A549 (cell line): ENCODE data around the gene MYO7A. TPM values are rescaled to one million over a fixed set of nuclear protein-coding genes. Genes with fewer than 3 reads are reported as not detected.
A peak's percentile ranks its signal among the peaks of the same experiment; 100 is the strongest.

Source experiments
- ATAC-seq, 2 experiments: fragments of 200-7000 bp in 1 of 2; fragments of >200 bp in 1 of 2; cut with Nextera tagmentation in 1 of 2; cut with Tn5 transposase in 1 of 2; 3 replicates each; pipeline versions ENCODE4 v1.8.0 to v1.9.1; 2018 to 2020; ENCODE audit warnings: mild to moderate bottlenecking in 1 of 2, moderate library complexity in 1 of 2
- CTCF ChIA-PET: fragments of 300-600 bp; sonication (Branson Sonifier 250); formaldehyde crosslinking; extraction: SDS; loops from one replicate; lab custom pipeline; 2021; ENCODE audit warnings: antibody characterized with exemption, inconsistent platforms; lab: Yijun Ruan, JAX
- POLR2A ChIA-PET: fragments of 350-600 bp; formaldehyde crosslinking; extraction: SDS; loops from one replicate; lab custom pipeline; 2021; ENCODE audit warnings: antibody characterized with exemption, inconsistent platforms; lab: Yijun Ruan, JAX
- DNase-seq, 2 experiments: peaks; one replicate each; pipeline versions ENCODE4 v3.0.0 to v3.0.0-alpha.2; 2011 to 2016; ENCODE audit warnings: low read depth in 1 of 2, low spot score in 1 of 2
- FAIRE-seq: peaks from 2 replicates; lab custom pipeline; 2011; peaks lifted over from hg19 to GRCh38; lab: Jason Lieb, UNC
- H3K27ac ChIP-seq, 2 experiments: fragments of >200 bp; sonication (Bioruptor Twin); formaldehyde crosslinking; 3 replicates each; pipeline ENCODE4 v1.5.1; 2016 to 2017
- H3K4me1 ChIP-seq: fragments of >200 bp; sonication (Bioruptor Twin); formaldehyde crosslinking; 3 replicates; pipeline ENCODE4 v1.6.1; 2016
- H3K4me2 ChIP-seq: fragments of >200 bp; sonication (Bioruptor Twin); formaldehyde crosslinking; 3 replicates; pipeline ENCODE4 v1.6.1; 2016
- H3K4me3 ChIP-seq: fragments of >200 bp; sonication (Bioruptor Twin); formaldehyde crosslinking; 3 replicates; pipeline ENCODE4 v1.5.1; 2016
- H3K9me3 ChIP-seq: fragments of >200 bp; sonication (Bioruptor Twin); formaldehyde crosslinking; 3 replicates; pipeline ENCODE4 v1.6.1; 2016
- BCL3 ChIP-seq: fragments of >200 bp; sonication (Bioruptor Twin); formaldehyde crosslinking; IDR thresholded peaks from 3 replicates; pipeline ENCODE4 v1.6.1; 2016
- CEBPB ChIP-seq, 2 experiments: fragments of >200 bp in 1 of 2; sonication (Bioruptor Twin) in 1 of 2; formaldehyde crosslinking in 1 of 2; IDR thresholded peaks; 2 replicates each; pipeline ENCODE4 v1.6.1; 2012 to 2016
- CHD4 ChIP-seq: fragments of 200-600 bp; sonication (generic); IDR thresholded peaks from 2 replicates; pipeline ENCODE4 v1.6.1; 2016; ENCODE audit warnings: antibody characterized with exemption, mild to moderate bottlenecking, borderline replicate concordance
- EHF ChIP-seq: fragments of 250-450 bp; sonication (Bioruptor Pico); IDR thresholded peaks from 2 replicates; pipeline ENCODE4 v1.5.0; 2020; ENCODE audit warnings: mild to moderate bottlenecking
- EHMT2 ChIP-seq: fragments of 200-600 bp; sonication (generic); IDR thresholded peaks from 2 replicates; pipeline ENCODE4 v1.6.1; 2016; ENCODE audit warnings: antibody characterized with exemption, low read depth, mild to moderate bottlenecking, moderate library complexity
- EP300 ChIP-seq, 2 experiments: fragments of >200 bp; sonication (Bioruptor Twin); formaldehyde crosslinking; IDR thresholded peaks; 2 replicates in 1 of 2; 3 replicates in 1 of 2; pipeline ENCODE4 v1.6.1; 2016 to 2017
- FOSL2 ChIP-seq, 2 experiments: fragments of 450-650 bp in 1 of 2; fragments of >200 bp in 1 of 2; sonication (Bioruptor Twin) in 1 of 2; formaldehyde crosslinking; IDR thresholded peaks; 2 replicates each; pipeline versions ENCODE4 v1.5.0 to v1.6.1; 2016 to 2020; ENCODE audit warnings: mild to moderate bottlenecking in 1 of 2, moderate library complexity in 1 of 2
- FOXS1 ChIP-seq: fragments of 250-450 bp; sonication (Bioruptor Pico); IDR thresholded peaks from 2 replicates; pipeline ENCODE4 v1.5.0; 2020; ENCODE audit warnings: mild to moderate bottlenecking, moderate library complexity
- HEYL ChIP-seq: fragments of 250-450 bp; sonication (Bioruptor Pico); IDR thresholded peaks from 2 replicates; pipeline ENCODE4 v1.8.0; 2021; ENCODE audit warnings: mild to moderate bottlenecking, moderate library complexity
- HOXA7 ChIP-seq: fragments of 250-450 bp; sonication (Bioruptor Pico); IDR thresholded peaks from 2 replicates; pipeline ENCODE4 v1.5.0; 2020; ENCODE audit warnings: mild to moderate bottlenecking, moderate library complexity
- JUNB ChIP-seq: fragments of >200 bp; sonication (Bioruptor Twin); formaldehyde crosslinking; IDR thresholded peaks from 2 replicates; pipeline ENCODE4 v1.6.1; 2016
- MAZ ChIP-seq: fragments of 150-350 bp; IDR thresholded peaks from 2 replicates; pipeline ENCODE4 v1.6.1; 2014; ENCODE audit warnings: antibody characterized with exemption, low read depth, low read length, borderline replicate concordance
- RAD21 ChIP-seq, 2 experiments: fragments of >200 bp in 1 of 2; sonication (Bioruptor Twin) in 1 of 2; formaldehyde crosslinking in 1 of 2; IDR thresholded peaks in 1 of 2; conservative IDR thresholded peaks in 1 of 2; 2 replicates in 1 of 2; 3 replicates in 1 of 2; pipeline ENCODE4 v1.6.1; 2012 to 2018; ENCODE audit warnings: inconsistent platforms in 1 of 2
- RCOR1 ChIP-seq: fragments of 150-350 bp; IDR thresholded peaks from 2 replicates; pipeline ENCODE4 v1.6.1; 2014; ENCODE audit warnings: antibody characterized with exemption, low read length, low read depth
- REST ChIP-seq: fragments of 200-600 bp; sonication (generic); IDR thresholded peaks from 2 replicates; pipeline ENCODE4 v1.6.1; 2016; ENCODE audit warnings: antibody characterized with exemption, mild to moderate bottlenecking, moderate library complexity
- RFX5 ChIP-seq: fragments of 450-650 bp; IDR thresholded peaks from 2 replicates; pipeline ENCODE4 v1.7.1; 2014; ENCODE audit warnings: antibody characterized with exemption, mild to moderate bottlenecking, moderate library complexity
- RNF2 ChIP-seq: fragments of 200-600 bp; sonication (generic); IDR thresholded peaks from 2 replicates; pipeline ENCODE4 v1.6.1; 2016; ENCODE audit warnings: low read depth, mild to moderate bottlenecking, antibody characterized with exemption, moderate library complexity, borderline replicate concordance
- ZFP36 ChIP-seq: fragments of 450-650 bp; IDR thresholded peaks from 2 replicates; pipeline ENCODE4 v1.6.1; 2014; ENCODE audit warnings: borderline replicate concordance; ENCODE audit not compliant: partially characterized antibody
- WGBS: methylation state at CpG from one replicate; pipeline ENCODE4 v1.1.6; 2017; ENCODE audit errors: missing lambda C conversion rate; 5-methylcytosine and 5-hydroxymethylcytosine counted together
- polyA plus RNA-seq, 4 experiments: library from polyadenylated mRNA; depleted of rRNA in 3 of 4; stranded (reverse); fragments of >200 nt; fragmentation: RNase III in 1 of 4; extraction: RNeasy Plus Mini Kit Qiagen cat#74134 plus additional on column Dnase treatment in 1 of 4; gene quantifications; 2 replicates in 3 of 4; 3 replicates in 1 of 4; pipeline ENCODE4 v1.2.3, GENCODE V29; 2011 to 2017
- TF ChIP-seq, protein P1 (sequence below): fragments of >200 bp; sonication (Bioruptor Twin); formaldehyde crosslinking; IDR thresholded peaks from 2 replicates; pipeline ENCODE4 v1.6.1; 2016
- TF ChIP-seq, protein P2 (sequence below): fragments of >200 bp; sonication (Bioruptor Twin); formaldehyde crosslinking; IDR thresholded peaks from 3 replicates; pipeline ENCODE4 v1.5.1; 2016

The MYO7A gene
- polyA plus RNA-seq, 2 of the 4 experiments (the other 2 are of a cell fraction), result 1.7 to 2.1 TPM

GRCh38 chr11:77244277-77245027, 116.4 kb downstream of the MYO7A start:
- WGBS, result 79% methylated on average over 7 of the region's 7 CpGs
- Histone ChIP-seq H3K4me3 (no peak overlapping the region), H3K4me1 (peaks cover 9% of the 10 kb centered on the region)
- TF ChIP-seq EHMT2, result no peak
- TF ChIP-seq, protein P1, sequence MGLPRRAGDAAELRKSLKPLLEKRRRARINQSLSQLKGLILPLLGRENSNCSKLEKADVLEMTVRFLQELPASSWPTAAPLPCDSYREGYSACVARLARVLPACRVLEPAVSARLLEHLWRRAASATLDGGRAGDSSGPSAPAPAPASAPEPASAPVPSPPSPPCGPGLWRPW, result no peak
- no peak for TF ChIP-seq RNF2
- TF ChIP-seq BCL3, result no peak
- TF ChIP-seq FOSL2 (IDR thresholded peaks at IDR 0.05), result no peak
- peak; percentile 78 for TF ChIP-seq FOSL2 (CRISPR knock-in tag; IDR thresholded peaks at IDR 0.05)
- TF ChIP-seq FOXS1 (CRISPR knock-in tag), result no peak
- peak; percentile 27; the same call in 1 of the 2 replicates for TF ChIP-seq JUNB
- TF ChIP-seq, protein P2, sequence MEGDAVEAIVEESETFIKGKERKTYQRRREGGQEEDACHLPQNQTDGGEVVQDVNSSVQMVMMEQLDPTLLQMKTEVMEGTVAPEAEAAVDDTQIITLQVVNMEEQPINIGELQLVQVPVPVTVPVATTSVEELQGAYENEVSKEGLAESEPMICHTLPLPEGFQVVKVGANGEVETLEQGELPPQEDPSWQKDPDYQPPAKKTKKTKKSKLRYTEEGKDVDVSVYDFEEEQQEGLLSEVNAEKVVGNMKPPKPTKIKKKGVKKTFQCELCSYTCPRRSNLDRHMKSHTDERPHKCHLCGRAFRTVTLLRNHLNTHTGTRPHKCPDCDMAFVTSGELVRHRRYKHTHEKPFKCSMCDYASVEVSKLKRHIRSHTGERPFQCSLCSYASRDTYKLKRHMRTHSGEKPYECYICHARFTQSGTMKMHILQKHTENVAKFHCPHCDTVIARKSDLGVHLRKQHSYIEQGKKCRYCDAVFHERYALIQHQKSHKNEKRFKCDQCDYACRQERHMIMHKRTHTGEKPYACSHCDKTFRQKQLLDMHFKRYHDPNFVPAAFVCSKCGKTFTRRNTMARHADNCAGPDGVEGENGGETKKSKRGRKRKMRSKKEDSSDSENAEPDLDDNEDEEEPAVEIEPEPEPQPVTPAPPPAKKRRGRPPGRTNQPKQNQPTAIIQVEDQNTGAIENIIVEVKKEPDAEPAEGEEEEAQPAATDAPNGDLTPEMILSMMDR, result no peak
- TF ChIP-seq, all 56 proteins: peak for 2
- peak in 1 of 2 experiments; percentile 24 for DNase-seq
- peak in 1 of 2 experiments; percentile 44; a peak in 2 of 6 replicates for ATAC-seq
- peaks cover 5% of the 10 kb centered on the region; the same call in 2 of the 3 replicates for H3K9me3 ChIP-seq
- no peak for FAIRE-seq
- peak overlapping the region; percentile 22; the same call in 1 of the 3 replicates for H3K4me2 ChIP-seq
- CTCF ChIA-PET, result interaction anchor here (1.1 kb wide), 1 partner anchor 55 kb away, joined by 3 read pairs; no protein-coding TSS in a partner anchor
- H3K27ac ChIP-seq, result no peak overlapping the region; a peak in 1 of 6 replicates
- POLR2A ChIA-PET, result no interaction called here

GRCh38 chr11:77249427-77249826, 121.4 kb downstream of the MYO7A start:
- DNase-seq (no peak), FAIRE-seq (no peak), ATAC-seq (no peak)
- H3K27ac ChIP-seq, result no peak overlapping the region
- no peak for TF ChIP-seq EHF (CRISPR knock-in tag)
- TF ChIP-seq RAD21 (conservative IDR thresholded peaks at IDR 0.05 in 1 of 2, IDR thresholded peaks at IDR 0.05 in 1 of 2), result no peak
- no peak for TF ChIP-seq RCOR1
- TF ChIP-seq EHMT2, result no peak
- no peak for TF ChIP-seq HOXA7 (CRISPR knock-in tag)
- TF ChIP-seq CHD4, result no peak
- no peak for TF ChIP-seq ZFP36
- no peak for TF ChIP-seq MAZ
- no peak for TF ChIP-seq EP300 (IDR thresholded peaks at IDR 0.05)
- no peak for TF ChIP-seq CEBPB (IDR thresholded peaks at IDR 0.05)
- TF ChIP-seq FOXS1 (CRISPR knock-in tag), result no peak
- no peak for TF ChIP-seq RFX5
- no peak for TF ChIP-seq REST
- TF ChIP-seq HEYL, result no peak
- no peak overlapping the region for H3K4me3 ChIP-seq
- ChIA-PET POLR2A (no interaction called here), CTCF (interaction anchor here (0.6 to 1.1 kb wide), 3 partner anchors 16 to 177 kb away, joined by 3 to 4 read pairs (median 3); no protein-coding TSS in a partner anchor)
- 50% methylated on average over 3 of the region's 3 CpGs for WGBS
- H3K4me1 ChIP-seq, result peaks cover 4% of the 10 kb centered on the region
- no peaks in the 10 kb centered on the region for H3K9me3 ChIP-seq
- H3K4me2 ChIP-seq, result no peak overlapping the region
